Measurements from ENCODE around the gene CARF.
"Not testable (repeated sequence)": the region's sequence is repeated elsewhere in the genome, so short reads cannot be mapped to it uniquely, and the experiment has no call there.

CARF gene

GRCh38 chr2:202885190-202885589 lies 26.9 kb upstream of the CARF start:
- DNase-seq (ENCODE audit: extremely low read depth, low read depth): no peak
- TF ChIP-seq CTCF (IDR thresholded peaks at IDR 0.05; ENCODE audit: low read depth, low read length): no peak

GRCh38 chr2:202905507-202905906 lies 6.6 kb upstream of the CARF start:
- DNase-seq (ENCODE audit: extremely low read depth, low read depth): not testable (repeated sequence)

- TF ChIP-seq CTCF (IDR thresholded peaks at IDR 0.05; ENCODE audit: low read depth, low read length): no peak
- DNase-seq (ENCODE audit: extremely low read depth, low read depth): no peak
Observed at GRCh38 chr2:202908186-202908585, 3.9 kb upstream of the CARF start.

GRCh38 chr2:202909394-202910192 lies 2.5 kb upstream of the CARF start:
- DNase-seq (ENCODE audit: extremely low read depth, low read depth): no peak
- no peak for TF ChIP-seq CTCF (IDR thresholded peaks at IDR 0.05; ENCODE audit: low read depth, low read length)

GRCh38 chr2:202910250-202910649 lies 1.8 kb upstream of the CARF start:
- not testable (repeated sequence) for DNase-seq (ENCODE audit: extremely low read depth, low read depth)

GRCh38 chr2:202910698-202911097 lies 1.4 kb upstream of the CARF start:
- no peak for TF ChIP-seq CTCF (IDR thresholded peaks at IDR 0.05; ENCODE audit: low read depth, low read length)
- DNase-seq (ENCODE audit: extremely low read depth, low read depth): no peak

GRCh38 chr2:202911203-202911511 lies 918 bp upstream of the CARF start:
- TF ChIP-seq CTCF (IDR thresholded peaks at IDR 0.05; ENCODE audit: low read depth, low read length): no peak
- DNase-seq (ENCODE audit: extremely low read depth, low read depth): no peak

- not testable (repeated sequence) for DNase-seq (ENCODE audit: extremely low read depth, low read depth)
Observed at GRCh38 chr2:202912342-202913201, 497 bp downstream of the CARF start.

GRCh38 chr2:202918860-202919259 lies 6.8 kb downstream of the CARF start:
- no peak for DNase-seq (ENCODE audit: extremely low read depth, low read depth)
- TF ChIP-seq CTCF (IDR thresholded peaks at IDR 0.05; ENCODE audit: low read depth, low read length): no peak

All from AG09319 (cell line).